Keratinocyte (primary cell): Measurements from ENCODE around the gene TRIP4. TPM values are rescaled to one million over a fixed set of nuclear protein-coding genes. Genes with fewer than 3 reads are reported as not detected.
A peak's percentile ranks its signal among the peaks of the same experiment; 100 is the strongest.

Experiments used
- DNase-seq: peaks from one replicate; pipeline ENCODE4 v3.0.0-alpha.2; 2011; ENCODE audit warnings: low read depth, missing footprints, low spot score
- FAIRE-seq: peaks from 2 replicates; lab custom pipeline; 2011; peaks lifted over from hg19 to GRCh38; lab: Jason Lieb, UNC
- H2AFZ ChIP-seq: 2 replicates; pipeline ENCODE4 v1.6.0; 2012; ENCODE audit warnings: low read length, control low read depth, inconsistent platforms; ENCODE audit not compliant: control insufficient read depth
- H3K27ac ChIP-seq: 2 replicates; pipeline ENCODE4 v1.5.1; 2011; ENCODE audit warnings: low read length; ENCODE audit not compliant: control insufficient read depth, insufficient read depth
- H3K27me3 ChIP-seq: 3 replicates; pipeline ENCODE4 v1.6.0; 2011; ENCODE audit warnings: low read length; ENCODE audit not compliant: control insufficient read depth, insufficient read depth; ENCODE audit errors: extremely low read depth
- H3K36me3 ChIP-seq, 2 experiments: 2 replicates in 1 of 2; 3 replicates in 1 of 2; pipeline ENCODE4 v1.5.1; 2011; ENCODE audit warnings: low read length in 2 of 2, mild to moderate bottlenecking in 1 of 2; ENCODE audit not compliant: control insufficient read depth in 2 of 2, insufficient read depth in 2 of 2; ENCODE audit errors: extremely low read depth in 1 of 2
- H3K4me1 ChIP-seq: 3 replicates; pipeline ENCODE4 v1.5.1; 2011; ENCODE audit warnings: low read length; ENCODE audit not compliant: control insufficient read depth, insufficient read depth; ENCODE audit errors: extremely low read depth
- H3K4me2 ChIP-seq: 3 replicates; pipeline ENCODE4 v1.6.0; 2011; ENCODE audit warnings: low read depth, low read length; ENCODE audit not compliant: control insufficient read depth, insufficient read depth; ENCODE audit errors: extremely low read depth
- H3K4me3 ChIP-seq, 3 experiments: fragments of 200-600 bp in 1 of 3; sonication (generic) in 1 of 3; 2 replicates in 2 of 3; 3 replicates in 1 of 3; pipeline ENCODE4 v1.5.1; 2011 to 2016; ENCODE audit warnings: low read length in 3 of 3, mild to moderate bottlenecking in 3 of 3, control low read depth in 2 of 3, inconsistent platforms in 1 of 3, low read depth in 1 of 3, mixed read lengths in 1 of 3, mixed run types in 1 of 3, moderate library complexity in 1 of 3; ENCODE audit not compliant: control insufficient read depth in 2 of 3, insufficient read depth in 2 of 3; ENCODE audit errors: extremely low read depth in 1 of 3
- H3K79me2 ChIP-seq: 2 replicates; pipeline ENCODE4 v1.6.0; 2012; ENCODE audit warnings: low read length; ENCODE audit not compliant: control insufficient read depth, insufficient read depth
- H3K9ac ChIP-seq: 3 replicates; pipeline ENCODE4 v1.6.0; 2011; ENCODE audit warnings: low read length; ENCODE audit not compliant: control insufficient read depth, insufficient read depth; ENCODE audit errors: extremely low read depth
- H3K9me1 ChIP-seq: 3 replicates; pipeline ENCODE4 v1.6.0; 2011; ENCODE audit warnings: low read length; ENCODE audit not compliant: control insufficient read depth, insufficient read depth; ENCODE audit errors: extremely low read depth
- H3K9me3 ChIP-seq: 2 replicates; pipeline ENCODE4 v1.5.1; 2012; ENCODE audit warnings: low read depth, low read length; ENCODE audit not compliant: control insufficient read depth
- H4K20me1 ChIP-seq: 3 replicates; pipeline ENCODE4 v1.6.0; 2011; ENCODE audit warnings: low read length; ENCODE audit not compliant: control insufficient read depth, insufficient read depth; ENCODE audit errors: extremely low read depth
- EZH2 ChIP-seq: IDR thresholded peaks from one replicate; pipeline ENCODE4 v1.6.1; 2012; ENCODE audit warnings: inconsistent platforms, mild to moderate bottlenecking, low read length, moderate library complexity
- dilution Hi-C: fragments of 300-500 bp; cut with MboI; formaldehyde crosslinking; loops from one replicate; pipeline ENCODE4 v1.7.0; 2020; ENCODE audit warnings: low sequenced_read_pairs; ENCODE audit not compliant: extremely low pct_ligation_motif_present
- polyA plus RNA-seq, 5 experiments: library from polyadenylated mRNA; depleted of rRNA in 3 of 5; stranded (reverse) in 3 of 5; stranded (forward) in 1 of 5; unstranded in 1 of 5; fragments of >200 nt; gene quantifications; 1 replicate in 1 of 5; 2 replicates in 3 of 5; 3 replicates in 1 of 5; pipeline versions ENCODE4 v1.2.1 to v1.2.3, GENCODE V29; 2011 to 2012; ENCODE audit warnings: missing spikeins in 2 of 5, low read depth in 1 of 5, low replicate concordance in 1 of 5
- TF ChIP-seq, protein P1 (sequence below), 3 experiments: IDR thresholded peaks in 1 of 3; conservative IDR thresholded peaks in 1 of 3; optimal IDR thresholded peaks in 1 of 3; 2 replicates in 2 of 3; 3 replicates in 1 of 3; pipeline versions ENCODE3 to v1.5.1; 2011; ENCODE audit warnings: low read length in 3 of 3, mild to moderate bottlenecking in 3 of 3, moderate library complexity in 2 of 3, control low read depth in 1 of 3, inconsistent platforms in 1 of 3; ENCODE audit not compliant: insufficient read depth in 2 of 3; ENCODE audit errors: extremely low read depth in 1 of 3

Gene TRIP4
- polyA plus RNA-seq, 1 donor (not counting 4 experiments of a cell fraction or from before 2014, with no cell fraction given) = 31.5 TPM

DNA sequence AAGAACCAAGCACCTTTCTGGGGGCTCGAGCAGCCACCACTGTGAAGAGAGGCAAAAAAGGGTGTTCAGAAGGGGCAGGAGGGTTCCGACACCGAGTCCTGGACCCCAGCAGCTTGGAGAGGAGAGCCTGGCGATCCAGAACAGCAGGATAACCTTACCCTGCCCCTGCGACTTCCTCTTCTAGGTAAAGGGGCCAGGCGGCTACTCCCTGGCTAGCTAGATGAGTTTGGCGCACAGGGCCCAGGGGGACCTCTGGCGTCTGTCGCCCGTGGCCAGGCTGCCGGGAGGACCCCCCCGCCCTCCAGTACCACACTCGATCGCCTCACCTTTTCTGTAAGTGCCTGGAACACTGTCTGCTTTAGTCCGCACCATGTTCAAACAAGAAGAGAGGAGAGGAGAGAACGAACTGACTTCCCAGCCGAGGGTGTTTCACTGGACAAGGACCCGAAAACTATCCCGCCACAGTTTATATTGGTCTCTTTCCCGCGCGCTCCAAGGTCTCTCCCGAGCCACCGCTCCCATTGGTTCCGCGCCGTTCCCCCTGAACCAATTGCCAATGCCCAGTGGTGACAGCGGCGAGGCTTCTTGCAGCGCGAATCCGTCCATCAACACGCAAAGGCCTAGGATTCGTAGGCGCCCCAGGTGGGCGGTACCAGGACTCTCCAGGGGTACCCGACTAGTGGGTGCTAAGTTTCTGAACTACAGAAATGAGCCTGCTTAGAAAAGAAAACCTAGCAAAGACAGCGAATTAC is 6.5 kb upstream of the TRIP4 start, which contains the start of gene PCLAF:
TSS of gene PCLAF (minus strand) at position 442 of the 752 bp plus-strand sequence. CDS start at position 372, 70 bp downstream.
- Histone ChIP-seq H3K9me1 (no peaks in the 10 kb centered on the region), H3K27me3 (no peaks in the 10 kb centered on the region), H3K4me2 (peak within 1 kb of the TSS; percentile 99), H3K9me3 (no peaks in the 10 kb centered on the region), H3K4me1 (peaks cover 9% of the 10 kb centered on the region), H3K4me3 (peak within 1 kb of the TSS; percentile 42 to 87 (median 79)), H3K9ac (peak within 1 kb of the TSS; percentile 82), H2AFZ (peak within 1 kb of the TSS; percentile 90), H3K79me2 (peaks cover 12% of the 10 kb centered on the region), H3K27ac (peak within 1 kb of the TSS; percentile 45), H3K36me3 (no peaks in the 10 kb centered on the region), H4K20me1 (no peaks in the 10 kb centered on the region)
- FAIRE-seq = peak; percentile 81
- DNase-seq = no peak
- TF ChIP-seq, protein P1, sequence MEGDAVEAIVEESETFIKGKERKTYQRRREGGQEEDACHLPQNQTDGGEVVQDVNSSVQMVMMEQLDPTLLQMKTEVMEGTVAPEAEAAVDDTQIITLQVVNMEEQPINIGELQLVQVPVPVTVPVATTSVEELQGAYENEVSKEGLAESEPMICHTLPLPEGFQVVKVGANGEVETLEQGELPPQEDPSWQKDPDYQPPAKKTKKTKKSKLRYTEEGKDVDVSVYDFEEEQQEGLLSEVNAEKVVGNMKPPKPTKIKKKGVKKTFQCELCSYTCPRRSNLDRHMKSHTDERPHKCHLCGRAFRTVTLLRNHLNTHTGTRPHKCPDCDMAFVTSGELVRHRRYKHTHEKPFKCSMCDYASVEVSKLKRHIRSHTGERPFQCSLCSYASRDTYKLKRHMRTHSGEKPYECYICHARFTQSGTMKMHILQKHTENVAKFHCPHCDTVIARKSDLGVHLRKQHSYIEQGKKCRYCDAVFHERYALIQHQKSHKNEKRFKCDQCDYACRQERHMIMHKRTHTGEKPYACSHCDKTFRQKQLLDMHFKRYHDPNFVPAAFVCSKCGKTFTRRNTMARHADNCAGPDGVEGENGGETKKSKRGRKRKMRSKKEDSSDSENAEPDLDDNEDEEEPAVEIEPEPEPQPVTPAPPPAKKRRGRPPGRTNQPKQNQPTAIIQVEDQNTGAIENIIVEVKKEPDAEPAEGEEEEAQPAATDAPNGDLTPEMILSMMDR (optimal IDR thresholded peaks at IDR 0.05 in 1 of 3, IDR thresholded peaks at IDR 0.05 in 1 of 3, conservative IDR thresholded peaks at IDR 0.05 in 1 of 3; ENCODE audit: extremely low read depth in 1 of 3, insufficient read depth in 2 of 3, low read length in 3 of 3) = peak in 1 of 3 experiments; percentile 17
- TF ChIP-seq EZH2 = no peak
- dilution Hi-C loops = no loop called here

DNA sequence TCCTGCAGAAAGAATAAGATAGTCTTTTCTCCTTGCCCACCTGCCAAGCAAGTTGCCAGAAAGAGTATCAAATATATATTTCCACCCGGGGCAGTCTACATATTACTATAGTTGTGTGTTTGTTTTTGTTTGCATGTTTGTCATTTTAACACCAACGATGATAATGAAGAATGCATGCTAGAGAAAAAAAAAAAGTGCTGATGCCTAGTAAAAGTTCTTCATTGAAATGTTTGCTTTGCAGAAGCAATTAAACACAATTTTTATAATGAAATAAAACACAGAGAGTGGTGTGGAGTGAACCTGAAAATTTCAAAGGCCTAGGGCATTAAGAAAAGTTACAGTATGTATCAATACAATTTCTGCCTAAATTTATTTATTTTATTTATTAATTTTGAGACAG is 3.9 kb upstream of the TRIP4 start:
- DNase-seq (no peak), FAIRE-seq (no peak)
- no peaks in the 10 kb centered on the region for H3K9me3 ChIP-seq
- no peak overlapping the region for H3K4me2 ChIP-seq
- dilution Hi-C loops = no loop called here
- H3K27me3 ChIP-seq = no peaks in the 10 kb centered on the region
- no peaks in the 10 kb centered on the region for H4K20me1 ChIP-seq
- no peak for TF ChIP-seq EZH2
- peaks cover 23% of the 10 kb centered on the region for H3K79me2 ChIP-seq
- H3K9me1 ChIP-seq = no peaks in the 10 kb centered on the region
- H2AFZ ChIP-seq = no peak overlapping the region
- H3K4me3 ChIP-seq = no peak overlapping the region
- no peak overlapping the region for H3K9ac ChIP-seq
- peaks cover 14% of the 10 kb centered on the region for H3K4me1 ChIP-seq
- no peaks in the 10 kb centered on the region for H3K36me3 ChIP-seq
- no peak overlapping the region for H3K27ac ChIP-seq
